Measurements from ENCODE around the gene KLK13.

KLK13 gene

DNA sequence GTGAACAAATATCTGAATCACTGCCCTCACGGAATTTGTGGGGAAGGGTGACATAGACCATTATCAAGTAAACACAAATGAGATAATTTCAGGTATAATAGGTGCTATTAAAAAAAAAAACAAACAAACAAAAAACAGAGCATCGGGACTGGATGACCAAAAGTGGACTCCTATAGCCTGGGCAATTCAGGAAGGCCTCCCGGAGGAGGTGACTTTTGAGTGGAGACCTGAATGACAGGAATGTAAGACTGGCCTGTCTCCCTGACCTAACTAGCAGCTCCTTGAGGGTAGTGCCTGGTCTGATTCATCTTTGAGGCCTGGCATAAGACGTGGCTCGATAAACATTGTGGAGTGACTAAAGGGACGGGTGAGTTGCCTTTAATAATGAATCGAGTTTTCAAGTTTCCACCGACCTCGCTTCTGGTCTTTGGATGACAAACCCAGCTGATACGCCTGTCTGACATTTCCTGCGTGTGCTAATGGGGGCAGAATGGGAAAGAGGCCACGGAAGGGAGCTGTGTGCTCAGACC, 52.2 kb downstream of the KLK13 start:
- TF ChIP-seq, protein P1, sequence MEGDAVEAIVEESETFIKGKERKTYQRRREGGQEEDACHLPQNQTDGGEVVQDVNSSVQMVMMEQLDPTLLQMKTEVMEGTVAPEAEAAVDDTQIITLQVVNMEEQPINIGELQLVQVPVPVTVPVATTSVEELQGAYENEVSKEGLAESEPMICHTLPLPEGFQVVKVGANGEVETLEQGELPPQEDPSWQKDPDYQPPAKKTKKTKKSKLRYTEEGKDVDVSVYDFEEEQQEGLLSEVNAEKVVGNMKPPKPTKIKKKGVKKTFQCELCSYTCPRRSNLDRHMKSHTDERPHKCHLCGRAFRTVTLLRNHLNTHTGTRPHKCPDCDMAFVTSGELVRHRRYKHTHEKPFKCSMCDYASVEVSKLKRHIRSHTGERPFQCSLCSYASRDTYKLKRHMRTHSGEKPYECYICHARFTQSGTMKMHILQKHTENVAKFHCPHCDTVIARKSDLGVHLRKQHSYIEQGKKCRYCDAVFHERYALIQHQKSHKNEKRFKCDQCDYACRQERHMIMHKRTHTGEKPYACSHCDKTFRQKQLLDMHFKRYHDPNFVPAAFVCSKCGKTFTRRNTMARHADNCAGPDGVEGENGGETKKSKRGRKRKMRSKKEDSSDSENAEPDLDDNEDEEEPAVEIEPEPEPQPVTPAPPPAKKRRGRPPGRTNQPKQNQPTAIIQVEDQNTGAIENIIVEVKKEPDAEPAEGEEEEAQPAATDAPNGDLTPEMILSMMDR (IDR thresholded peaks at IDR 0.05; ENCODE audit: borderline replicate concordance, control extremely low read depth, extremely low read depth, insufficient read depth, missing control alignments) = no peak
- DNase-seq (ENCODE audit: low spot score) = no peak
- in situ Hi-C loops (cut with MboI; ENCODE audit: low sequenced_read_pairs, unreplicated experiment) = no loop called here

DNA sequence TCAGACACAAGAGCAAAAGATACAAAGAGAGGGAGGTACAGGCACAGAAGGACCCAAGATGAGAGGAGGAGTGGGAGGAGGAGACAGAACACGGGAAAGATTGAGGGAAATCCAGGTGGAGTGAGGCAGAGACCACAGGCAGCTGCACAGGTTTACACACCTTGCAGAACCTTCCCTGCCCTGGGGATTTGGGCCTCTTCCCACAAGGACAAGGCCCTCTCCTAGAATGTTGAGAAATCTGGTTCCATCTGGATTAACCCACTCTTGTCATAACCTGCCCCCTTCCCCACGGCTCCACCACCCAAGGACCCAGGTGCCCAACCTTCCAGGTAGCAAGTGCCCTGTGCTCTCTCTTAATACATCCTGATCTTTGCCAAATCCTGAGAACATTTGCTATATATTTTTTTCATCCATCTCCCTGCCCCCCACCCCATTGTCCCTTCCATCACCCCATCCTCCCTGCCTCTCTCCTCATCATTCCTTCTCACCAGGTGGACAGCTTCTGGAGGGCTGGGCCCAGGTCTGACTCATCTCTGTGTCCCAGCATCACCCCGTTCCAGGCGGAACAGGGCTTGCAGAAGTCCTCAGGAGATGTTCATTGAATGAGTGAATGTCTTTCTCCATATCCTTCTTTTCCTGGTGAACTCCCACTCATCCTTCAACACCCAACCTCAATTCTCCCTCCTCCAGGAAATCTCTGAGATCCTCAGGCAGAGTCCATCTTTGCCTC, 54.7 kb downstream of the KLK13 start:
- TF ChIP-seq, protein P1 (IDR thresholded peaks at IDR 0.05; ENCODE audit: borderline replicate concordance, control extremely low read depth, extremely low read depth, insufficient read depth, missing control alignments) = no peak

DNA sequence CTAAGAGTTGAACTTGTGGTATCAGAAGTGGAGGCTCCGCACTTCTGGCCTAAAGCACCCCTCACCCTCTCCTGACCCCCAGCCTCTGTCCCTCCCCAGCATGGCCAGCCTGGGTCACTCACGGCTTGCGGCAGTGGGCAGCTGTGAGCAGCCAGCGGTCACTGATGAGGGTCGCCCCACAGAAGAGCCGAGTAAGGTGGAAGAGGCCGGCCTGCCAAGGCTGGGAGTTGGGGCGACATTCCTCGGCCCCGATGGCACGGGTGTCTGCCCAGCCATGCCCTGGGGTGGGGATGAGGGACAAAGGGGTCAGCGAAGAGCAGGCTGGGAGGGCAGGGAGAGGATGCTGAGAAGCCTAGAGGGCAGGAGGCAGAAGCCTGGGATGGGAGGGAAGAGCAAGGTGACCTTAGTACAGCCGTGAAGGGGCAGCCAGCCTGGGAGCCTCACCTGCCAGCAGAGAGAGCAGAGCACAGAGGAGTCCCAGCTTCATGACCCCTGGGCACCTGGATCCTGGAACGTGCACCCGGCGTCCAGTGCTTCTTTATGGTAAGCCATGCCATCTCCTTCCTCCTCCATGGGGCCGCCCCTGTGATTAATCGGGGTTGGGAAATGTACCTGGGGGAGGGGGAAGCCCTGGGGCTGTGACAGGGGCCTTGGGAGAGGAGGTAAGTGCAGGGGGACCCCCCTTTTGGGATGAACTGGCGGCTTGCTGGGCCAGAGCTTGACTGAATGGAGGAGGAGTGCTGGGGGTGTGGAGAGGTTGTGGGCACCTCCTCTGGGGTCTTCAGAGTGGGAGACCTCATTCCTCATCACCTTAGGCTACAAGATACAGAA, 55.6 kb downstream of the KLK13 start:
- TF ChIP-seq, protein P1 (IDR thresholded peaks at IDR 0.05; ENCODE audit: borderline replicate concordance, control extremely low read depth, extremely low read depth, insufficient read depth, missing control alignments) = no peak
- no peak for DNase-seq (ENCODE audit: low spot score)
- in situ Hi-C loops (cut with MboI; ENCODE audit: low sequenced_read_pairs, unreplicated experiment) = no loop called here

More for the DNA sequence above, 54.7 kb downstream of the KLK13 start:
- in situ Hi-C loops (cut with MboI; ENCODE audit: low sequenced_read_pairs, unreplicated experiment) = no loop called here
- no peak for DNase-seq (ENCODE audit: low spot score)

DNA sequence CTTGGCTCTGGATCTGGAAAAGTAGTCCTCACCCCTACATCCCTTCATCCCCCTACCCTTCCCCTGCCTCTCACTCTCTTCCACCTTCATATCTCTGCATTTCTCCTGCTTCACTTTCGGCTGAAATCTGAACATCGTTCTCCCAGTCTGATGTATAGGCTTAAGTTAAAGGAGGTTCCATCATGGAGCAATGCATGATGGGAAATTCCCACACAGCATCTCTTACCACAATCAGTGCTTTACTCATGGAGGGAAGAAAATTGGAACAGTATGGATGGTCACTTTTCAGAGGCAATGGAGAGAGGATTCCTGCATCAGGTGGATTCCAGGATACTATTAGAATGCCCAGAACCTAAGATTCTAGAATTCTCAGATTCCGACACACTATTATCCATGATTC, 57.4 kb downstream of the KLK13 start:
- in situ Hi-C loops (cut with MboI; ENCODE audit: low sequenced_read_pairs, unreplicated experiment) = no loop called here
- TF ChIP-seq, protein P1 (IDR thresholded peaks at IDR 0.05; ENCODE audit: borderline replicate concordance, control extremely low read depth, extremely low read depth, insufficient read depth, missing control alignments) = no peak
- no peak for DNase-seq (ENCODE audit: low spot score)

DNA sequence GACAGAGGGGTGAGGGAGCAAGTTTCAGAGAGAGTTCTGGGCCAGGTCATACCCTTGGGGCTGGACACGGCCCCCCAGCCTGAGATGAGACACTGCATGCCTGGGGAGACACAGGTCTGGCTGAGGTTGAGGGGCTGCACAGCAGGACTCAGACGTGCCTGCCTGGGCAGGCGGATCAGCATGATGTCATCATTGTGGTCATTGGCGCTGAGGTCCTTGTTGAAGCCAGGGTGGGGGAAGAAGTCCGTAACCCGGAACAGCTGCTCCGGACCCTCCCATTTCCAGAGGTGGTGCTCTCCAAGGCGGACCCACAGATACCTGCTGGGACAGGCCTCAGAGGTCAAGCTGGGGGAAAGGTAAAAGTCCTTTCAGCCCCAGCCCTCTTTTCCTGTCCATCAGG, 58.5 kb downstream of the KLK13 start:
- in situ Hi-C loops (cut with MboI; ENCODE audit: low sequenced_read_pairs, unreplicated experiment) = no loop called here
- TF ChIP-seq, protein P1 (IDR thresholded peaks at IDR 0.05; ENCODE audit: borderline replicate concordance, control extremely low read depth, extremely low read depth, insufficient read depth, missing control alignments) = no peak
- DNase-seq (ENCODE audit: low spot score) = no peak

All from GM13976 (cell line).